ENCODE measurements around the gene ABI3.

Gene ABI3

DNA sequence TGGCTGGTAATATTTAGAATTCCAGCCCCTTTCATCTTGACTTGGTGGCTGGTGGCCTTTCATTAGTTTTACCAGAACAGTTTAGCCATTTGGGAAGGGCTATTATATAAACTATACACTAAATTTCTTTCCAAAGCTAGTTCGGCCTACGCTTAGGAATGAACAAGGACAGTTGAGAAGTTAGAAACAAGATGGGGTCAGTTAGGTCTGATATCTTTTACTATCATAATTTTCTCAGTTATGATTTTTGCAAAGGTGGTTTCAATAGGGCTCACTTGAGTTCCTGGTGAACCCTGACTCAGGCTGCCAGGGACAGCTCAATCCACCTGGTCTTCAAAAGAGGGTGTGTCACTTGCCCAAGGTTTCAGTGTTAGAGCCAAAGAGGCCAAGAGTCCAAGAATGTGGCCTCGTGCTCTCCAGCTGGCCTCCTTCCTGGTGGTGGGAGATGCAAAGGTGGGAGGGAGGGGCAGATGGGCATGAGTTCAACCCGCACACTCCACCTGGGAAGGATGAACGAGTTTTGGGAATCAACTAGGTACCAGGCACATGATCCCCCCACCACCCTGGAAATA is 24.1 kb downstream of the ABI3 start:
- H3K4me3 ChIP-seq (ENCODE audit: low read length), result no peak overlapping the region
- no peaks in the 10 kb centered on the region for H3K9me3 ChIP-seq (ENCODE audit: control insufficient read depth, insufficient read depth, low read length)
- no peaks in the 10 kb centered on the region for H3K36me3 ChIP-seq (ENCODE audit: control insufficient read depth, insufficient read depth, low read length)
- H3K27me3 ChIP-seq (ENCODE audit: control insufficient read depth, insufficient read depth, low read length), result peaks cover 3% of the 10 kb centered on the region; the same call in 1 of the 2 replicates
- WGBS (ENCODE audit: insufficient coverage, insufficient read length), result no CpG with 5 or more reads among the region's 5 CpGs
- H3K27ac ChIP-seq (ENCODE audit: low read length), result no peak overlapping the region
- no peak for DNase-seq (ENCODE audit: low read depth, low spot score)
- no peaks in the 10 kb centered on the region for H3K4me1 ChIP-seq (ENCODE audit: control insufficient read depth, insufficient read depth, low read length)

DNA sequence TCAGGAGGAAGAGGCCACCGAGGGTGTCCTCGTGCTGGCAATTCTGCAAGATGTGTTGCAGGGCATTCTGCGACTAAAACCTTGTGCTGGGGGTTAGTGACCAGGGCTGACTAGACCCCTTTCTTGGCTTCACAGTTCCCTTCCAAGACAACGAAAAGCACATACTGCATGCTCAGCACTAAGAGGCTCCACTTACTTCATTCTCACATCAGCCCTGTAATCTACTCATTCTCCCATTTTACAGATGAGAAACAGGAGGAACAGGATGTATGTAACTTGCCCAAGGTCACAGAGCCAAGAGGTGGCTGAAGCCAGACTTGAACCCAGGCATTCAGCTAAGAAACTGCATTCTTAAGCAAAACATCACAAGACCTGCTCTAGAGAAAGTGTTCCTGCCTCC is 25.4 kb downstream of the ABI3 start:
- no CpG with 5 or more reads among the region's 4 CpGs for WGBS (ENCODE audit: insufficient coverage, insufficient read length)
- no peak overlapping the region for H3K27ac ChIP-seq (ENCODE audit: low read length)
- H3K4me1 ChIP-seq (ENCODE audit: control insufficient read depth, insufficient read depth, low read length), result no peaks in the 10 kb centered on the region
- H3K27me3 ChIP-seq (ENCODE audit: control insufficient read depth, insufficient read depth, low read length), result no peaks in the 10 kb centered on the region
- DNase-seq (ENCODE audit: low read depth, low spot score), result no peak
- no peaks in the 10 kb centered on the region for H3K9me3 ChIP-seq (ENCODE audit: control insufficient read depth, insufficient read depth, low read length)
- H3K36me3 ChIP-seq (ENCODE audit: control insufficient read depth, insufficient read depth, low read length), result no peaks in the 10 kb centered on the region
- no peak overlapping the region for H3K4me3 ChIP-seq (ENCODE audit: low read length)

DNA sequence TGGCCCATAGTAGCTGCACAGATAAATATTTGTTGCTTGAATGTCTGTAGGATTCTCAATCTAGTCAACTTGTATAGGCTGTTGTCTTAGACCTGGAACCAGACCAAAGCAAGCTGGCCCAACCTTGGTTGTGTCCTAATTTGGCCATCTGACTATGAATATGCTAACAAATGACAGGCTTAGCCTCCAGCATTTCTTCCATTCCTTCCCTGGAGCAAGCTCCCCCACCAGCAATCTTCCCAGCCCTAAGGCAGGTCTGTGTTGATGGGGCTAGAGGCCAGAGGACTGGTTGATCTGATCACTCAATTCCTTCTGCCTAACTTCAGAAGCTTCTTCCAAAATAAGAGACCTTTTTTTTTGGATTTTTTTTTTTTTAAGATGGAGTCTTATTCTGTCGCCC is 29.5 kb downstream of the ABI3 start:
- Histone ChIP-seq H3K9me3 (ENCODE audit: control insufficient read depth, insufficient read depth, low read length) (no peaks in the 10 kb centered on the region), H3K27ac (ENCODE audit: low read length) (no peak overlapping the region), H3K4me1 (ENCODE audit: control insufficient read depth, insufficient read depth, low read length) (no peaks in the 10 kb centered on the region), H3K4me3 (ENCODE audit: low read length) (no peak overlapping the region), H3K27me3 (ENCODE audit: control insufficient read depth, insufficient read depth, low read length) (no peaks in the 10 kb centered on the region), H3K36me3 (ENCODE audit: control insufficient read depth, insufficient read depth, low read length) (no peaks in the 10 kb centered on the region)
- no peak for DNase-seq (ENCODE audit: low read depth, low spot score)
- no CpG with 5 or more reads among the region's 1 CpG for WGBS (ENCODE audit: insufficient coverage, insufficient read length)

DNA sequence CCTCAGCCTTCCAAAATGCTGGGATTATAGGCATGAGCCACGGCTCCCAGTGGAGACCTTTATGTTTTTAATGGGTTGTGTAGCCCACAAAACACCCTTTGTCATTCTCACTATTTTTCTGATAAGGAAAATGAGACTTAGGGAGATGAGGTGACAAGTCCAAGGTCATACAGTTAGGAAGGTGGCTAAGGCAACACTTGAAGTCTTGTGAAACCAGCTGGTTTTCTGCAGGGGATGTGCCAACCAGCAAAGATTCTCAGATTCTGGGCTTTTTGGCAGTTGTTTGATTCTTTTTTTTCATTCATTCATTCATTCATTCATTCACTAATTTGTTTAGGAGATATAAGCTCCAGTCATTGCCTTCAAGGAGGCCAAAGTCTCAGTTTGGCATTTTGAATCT is 30.1 kb downstream of the ABI3 start:
- H3K9me3 ChIP-seq (ENCODE audit: control insufficient read depth, insufficient read depth, low read length), result no peaks in the 10 kb centered on the region
- no peaks in the 10 kb centered on the region for H3K36me3 ChIP-seq (ENCODE audit: control insufficient read depth, insufficient read depth, low read length)
- H3K4me1 ChIP-seq (ENCODE audit: control insufficient read depth, insufficient read depth, low read length), result no peaks in the 10 kb centered on the region
- no peak overlapping the region for H3K4me3 ChIP-seq (ENCODE audit: low read length)
- no CpG with 5 or more reads among the region's 1 CpG for WGBS (ENCODE audit: insufficient coverage, insufficient read length)
- no peak for DNase-seq (ENCODE audit: low read depth, low spot score)
- no peak overlapping the region for H3K27ac ChIP-seq (ENCODE audit: low read length)
- no peaks in the 10 kb centered on the region for H3K27me3 ChIP-seq (ENCODE audit: control insufficient read depth, insufficient read depth, low read length)

DNA sequence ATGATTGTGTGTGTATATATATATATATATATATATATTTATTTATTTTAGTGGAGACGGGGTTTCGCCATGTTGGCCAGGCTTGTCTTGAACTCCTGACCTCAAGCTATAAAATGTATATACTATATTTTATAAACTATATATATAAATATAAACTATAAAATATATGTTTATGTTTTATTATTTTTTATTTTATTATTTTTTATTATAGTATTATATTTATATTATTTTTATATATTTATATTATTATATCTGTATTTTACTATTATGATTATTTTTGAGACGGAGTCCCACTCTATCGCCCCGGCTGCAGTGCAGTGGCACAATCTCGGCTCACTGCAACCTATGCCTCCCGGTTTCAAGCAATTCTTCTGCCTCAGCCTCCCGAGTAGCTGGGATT is 30.5 kb downstream of the ABI3 start:
- H3K36me3 ChIP-seq (ENCODE audit: control insufficient read depth, insufficient read depth, low read length), result no peaks in the 10 kb centered on the region
- no peaks in the 10 kb centered on the region for H3K27me3 ChIP-seq (ENCODE audit: control insufficient read depth, insufficient read depth, low read length)
- H3K4me1 ChIP-seq (ENCODE audit: control insufficient read depth, insufficient read depth, low read length), result no peaks in the 10 kb centered on the region
- no peak overlapping the region for H3K27ac ChIP-seq (ENCODE audit: low read length)
- WGBS (ENCODE audit: insufficient coverage, insufficient read length), result no CpG with 5 or more reads among the region's 8 CpGs
- H3K9me3 ChIP-seq (ENCODE audit: control insufficient read depth, insufficient read depth, low read length), result no peaks in the 10 kb centered on the region
- no peak overlapping the region for H3K4me3 ChIP-seq (ENCODE audit: low read length)
- no peak for DNase-seq (ENCODE audit: low read depth, low spot score)

DNA sequence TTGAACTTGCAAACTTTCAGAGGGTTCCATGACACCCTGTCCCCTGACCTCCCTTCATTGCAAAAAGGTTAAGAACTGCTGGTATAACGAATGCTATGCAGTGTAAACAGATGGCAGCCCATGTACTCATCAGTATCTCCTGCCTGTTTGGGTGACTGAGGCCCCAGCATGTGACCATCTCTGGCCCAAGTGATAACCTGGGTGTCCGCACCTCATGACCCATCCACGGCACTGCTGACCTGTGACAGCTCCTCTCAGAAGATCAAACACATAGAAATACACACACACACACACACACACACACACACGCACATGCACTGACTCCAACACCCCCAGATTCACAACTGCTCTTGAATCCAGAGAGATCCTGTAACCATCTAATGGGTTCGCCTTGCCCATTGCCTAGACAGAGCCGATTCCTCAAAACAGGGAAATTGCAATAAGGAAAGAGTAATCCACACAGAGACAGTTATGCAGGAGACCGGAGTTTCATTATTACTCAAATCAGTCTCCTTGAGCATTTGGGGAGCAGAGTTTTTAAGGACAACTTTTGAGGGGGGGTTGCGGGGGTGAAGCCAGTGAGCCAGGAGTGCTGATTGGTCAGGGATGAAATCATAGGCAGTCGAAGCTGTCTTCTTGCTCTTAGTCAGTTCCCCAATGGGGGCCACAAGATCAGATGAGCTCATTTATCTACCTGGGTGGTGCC is 31.3 kb downstream of the ABI3 start:
- Histone ChIP-seq H3K4me1 (ENCODE audit: control insufficient read depth, insufficient read depth, low read length) (no peaks in the 10 kb centered on the region), H3K27me3 (ENCODE audit: control insufficient read depth, insufficient read depth, low read length) (no peaks in the 10 kb centered on the region), H3K36me3 (ENCODE audit: control insufficient read depth, insufficient read depth, low read length) (no peaks in the 10 kb centered on the region), H3K27ac (ENCODE audit: low read length) (no peak overlapping the region), H3K9me3 (ENCODE audit: control insufficient read depth, insufficient read depth, low read length) (no peaks in the 10 kb centered on the region), H3K4me3 (ENCODE audit: low read length) (no peak overlapping the region)
- no peak for DNase-seq (ENCODE audit: low read depth, low spot score)
- WGBS (ENCODE audit: insufficient coverage, insufficient read length), result no CpG with 5 or more reads among the region's 9 CpGs

DNA sequence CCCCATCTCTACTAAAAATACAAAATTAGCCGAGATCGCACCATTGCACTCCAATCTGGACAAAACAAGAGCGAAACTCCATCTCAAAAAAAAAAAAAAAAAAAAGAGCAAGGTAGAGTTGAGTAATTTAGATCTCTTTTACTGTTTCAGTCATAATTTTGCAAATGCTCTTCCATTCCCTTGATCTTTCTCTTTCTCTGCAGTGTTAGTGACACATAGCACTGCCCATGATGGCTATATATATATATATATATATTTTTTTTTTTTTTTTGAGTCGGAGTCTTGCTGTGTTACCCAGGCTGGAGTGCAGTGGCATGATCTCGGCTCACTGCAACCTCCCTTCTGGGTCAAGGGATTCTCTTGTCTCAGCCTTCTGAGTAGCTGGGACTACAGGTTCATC is 32.3 kb downstream of the ABI3 start:
- no peaks in the 10 kb centered on the region for H3K36me3 ChIP-seq (ENCODE audit: control insufficient read depth, insufficient read depth, low read length)

DNA sequence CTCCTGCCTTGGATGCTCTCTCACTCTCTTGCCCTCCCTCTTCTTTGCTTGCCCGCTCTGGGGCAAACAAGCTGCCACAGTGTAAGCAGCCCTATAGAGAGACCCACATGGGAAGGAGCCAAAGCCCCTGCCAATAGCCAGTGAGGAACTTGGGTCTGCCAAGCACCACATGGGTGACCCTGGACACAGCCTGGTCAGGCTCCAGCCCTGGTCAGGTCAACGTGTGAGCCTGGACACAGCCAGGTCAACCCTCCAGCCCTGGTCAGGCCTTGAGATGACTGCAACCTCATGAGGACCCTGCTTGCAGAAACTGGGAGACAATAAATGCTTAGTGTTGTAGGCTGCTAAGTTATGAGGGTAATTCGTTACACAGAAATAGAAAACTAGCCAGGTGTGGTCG is 34.3 kb downstream of the ABI3 start:
- Histone ChIP-seq H3K4me1 (ENCODE audit: control insufficient read depth, insufficient read depth, low read length) (no peaks in the 10 kb centered on the region; the same call in 1 of the 2 replicates), H3K27ac (ENCODE audit: low read length) (no peak overlapping the region), H3K4me3 (ENCODE audit: low read length) (no peak overlapping the region), H3K9me3 (ENCODE audit: control insufficient read depth, insufficient read depth, low read length) (no peaks in the 10 kb centered on the region), H3K27me3 (ENCODE audit: control insufficient read depth, insufficient read depth, low read length) (no peaks in the 10 kb centered on the region), H3K36me3 (ENCODE audit: control insufficient read depth, insufficient read depth, low read length) (no peaks in the 10 kb centered on the region)
- no CpG with 5 or more reads among the region's 4 CpGs for WGBS (ENCODE audit: insufficient coverage, insufficient read length)
- no peak for DNase-seq (ENCODE audit: low read depth, low spot score)

More for the DNA sequence above, 32.3 kb downstream of the ABI3 start:
- H3K4me3 ChIP-seq (ENCODE audit: low read length), result no peak overlapping the region
- H3K9me3 ChIP-seq (ENCODE audit: control insufficient read depth, insufficient read depth, low read length), result no peaks in the 10 kb centered on the region
- WGBS (ENCODE audit: insufficient coverage, insufficient read length), result no CpG with 5 or more reads among the region's 5 CpGs
- H3K27ac ChIP-seq (ENCODE audit: low read length), result no peak overlapping the region
- no peaks in the 10 kb centered on the region for H3K4me1 ChIP-seq (ENCODE audit: control insufficient read depth, insufficient read depth, low read length)
- DNase-seq (ENCODE audit: low read depth, low spot score), result no peak
- H3K27me3 ChIP-seq (ENCODE audit: control insufficient read depth, insufficient read depth, low read length), result no peaks in the 10 kb centered on the region

DNA sequence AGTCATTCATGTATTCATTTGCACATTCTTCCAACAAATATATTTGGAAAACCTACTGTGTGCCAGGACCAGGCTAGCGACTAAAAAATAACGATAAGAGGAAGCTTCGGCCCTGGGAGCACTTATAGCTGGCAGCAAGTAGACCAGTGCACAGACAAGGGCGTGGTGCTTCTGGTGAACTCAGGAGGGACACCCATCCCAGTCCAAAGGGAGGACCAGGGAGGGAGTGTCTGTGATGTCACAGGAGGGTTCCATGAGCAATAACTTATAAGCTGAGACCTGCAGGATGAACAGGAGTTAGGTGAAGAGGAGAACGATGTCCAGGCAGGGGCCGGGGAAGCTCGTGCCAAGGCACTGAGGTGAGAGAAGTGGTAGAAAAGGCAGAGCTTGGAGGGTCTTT is 37.4 kb downstream of the ABI3 start:
- no peak for DNase-seq (ENCODE audit: low read depth, low spot score)

DNA sequence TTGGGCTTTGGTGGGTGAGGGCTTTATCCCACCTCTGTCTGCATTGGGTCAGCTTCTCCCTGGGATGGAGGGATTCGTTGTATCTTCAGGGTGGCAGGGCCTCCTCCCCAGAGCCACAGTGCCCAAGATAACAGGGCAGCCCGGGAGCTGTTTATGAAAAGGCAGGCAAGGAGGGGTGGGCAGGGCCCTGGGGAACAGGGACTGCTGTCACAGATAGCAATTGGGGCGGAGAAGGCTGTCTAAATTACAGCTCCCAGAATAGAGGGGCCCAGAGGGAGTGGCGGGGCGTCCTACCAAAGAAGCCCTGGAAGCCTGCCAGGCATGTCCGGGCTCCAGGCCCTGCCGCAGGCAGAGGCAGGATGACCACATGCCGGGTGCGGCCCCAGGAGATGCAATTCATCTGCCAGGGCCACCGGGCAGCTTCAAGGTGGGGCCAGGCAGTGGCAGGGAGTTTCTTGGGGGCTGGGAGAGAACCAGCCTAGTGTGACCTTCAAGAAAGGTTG is 38.8 kb downstream of the ABI3 start:
- Histone ChIP-seq H3K4me1 (ENCODE audit: control insufficient read depth, insufficient read depth, low read length) (no peaks in the 10 kb centered on the region; the same call in 1 of the 2 replicates), H3K27me3 (ENCODE audit: control insufficient read depth, insufficient read depth, low read length) (no peaks in the 10 kb centered on the region), H3K36me3 (ENCODE audit: control insufficient read depth, insufficient read depth, low read length) (no peaks in the 10 kb centered on the region), H3K4me3 (ENCODE audit: low read length) (no peak overlapping the region), H3K9me3 (ENCODE audit: control insufficient read depth, insufficient read depth, low read length) (no peaks in the 10 kb centered on the region), H3K27ac (ENCODE audit: low read length) (no peak overlapping the region)
- WGBS (ENCODE audit: insufficient coverage, insufficient read length), result no CpG with 5 or more reads among the region's 10 CpGs
- no peak for DNase-seq (ENCODE audit: low read depth, low spot score)

More for the DNA sequence above, 37.4 kb downstream of the ABI3 start:
- H3K36me3 ChIP-seq (ENCODE audit: control insufficient read depth, insufficient read depth, low read length), result no peaks in the 10 kb centered on the region
- H3K9me3 ChIP-seq (ENCODE audit: control insufficient read depth, insufficient read depth, low read length), result no peaks in the 10 kb centered on the region
- H3K4me3 ChIP-seq (ENCODE audit: low read length), result no peak overlapping the region
- H3K4me1 ChIP-seq (ENCODE audit: control insufficient read depth, insufficient read depth, low read length), result no peaks in the 10 kb centered on the region; the same call in 1 of the 2 replicates
- no CpG with 5 or more reads among the region's 7 CpGs for WGBS (ENCODE audit: insufficient coverage, insufficient read length)
- H3K27me3 ChIP-seq (ENCODE audit: control insufficient read depth, insufficient read depth, low read length), result no peaks in the 10 kb centered on the region
- H3K27ac ChIP-seq (ENCODE audit: low read length), result no peak overlapping the region

All from iPS DF 6.9 (cell line).